CD14-positive monocyte (primary cell): ENCODE measurements around the gene ITGB3BP. TPM values are rescaled to one million over a fixed set of nuclear protein-coding genes. Genes with fewer than 3 reads are reported as not detected.

Experiments
- DNase-seq, 3 donors: peaks; one replicate each; pipeline ENCODE4 v3.0.0-alpha.2; 2011 to 2022
- H2AFZ ChIP-seq: 2 replicates; pipeline ENCODE4 v1.6.0; 2012; ENCODE audit warnings: mild to moderate bottlenecking, low read depth, low read length, inconsistent platforms; ENCODE audit not compliant: insufficient read depth, poor library complexity, severe bottlenecking
- H3K27ac ChIP-seq, 2 donors: 1 replicate in 1 of 2; 2 replicates in 1 of 2; pipeline ENCODE4 v1.5.1; 2012 to 2013; ENCODE audit warnings: low read length in 2 of 2, control low read depth in 1 of 2, inconsistent platforms in 1 of 2, low read depth in 1 of 2, mild to moderate bottlenecking in 1 of 2
- H3K27me3 ChIP-seq, 2 donors: one replicate each; pipeline versions ENCODE4 v1.6.0 to v1.6.1; 2011 to 2013; ENCODE audit warnings: low read length in 2 of 2; ENCODE audit not compliant: control insufficient read depth in 2 of 2, insufficient read depth in 2 of 2
- H3K36me3 ChIP-seq, 2 donors: replicated peaks in 1 of 2; 1 replicate in 1 of 2; 2 replicates in 1 of 2; pipeline versions ENCODE4 v1.5.1 to v1.6.1; 2012 to 2013; ENCODE audit warnings: low read length in 2 of 2, control low read depth in 1 of 2, inconsistent platforms in 1 of 2, mild to moderate bottlenecking in 1 of 2; ENCODE audit not compliant: insufficient read depth in 2 of 2, control insufficient read depth in 1 of 2
- H3K4me1 ChIP-seq, 2 donors: 1 replicate in 1 of 2; 2 replicates in 1 of 2; pipeline versions ENCODE4 v1.5.1 to v1.6.1; 2012 to 2013; ENCODE audit warnings: low read length in 2 of 2, control low read depth in 1 of 2, inconsistent platforms in 1 of 2, mild to moderate bottlenecking in 1 of 2, moderate library complexity in 1 of 2; ENCODE audit not compliant: insufficient read depth in 2 of 2, control insufficient read depth in 1 of 2
- H3K4me2 ChIP-seq: replicated peaks from 2 replicates; pipeline ENCODE3; 2012; ENCODE audit warnings: low read length, moderate library complexity, mild to moderate bottlenecking; ENCODE audit not compliant: poor library complexity, severe bottlenecking; ENCODE audit errors: extremely low read depth
- H3K4me3 ChIP-seq, 3 experiments: fragments of 200-600 bp in 1 of 3; sonication (generic) in 1 of 3; replicated peaks in 1 of 3; 1 replicate in 2 of 3; 2 replicates in 1 of 3; pipeline ENCODE4 v1.5.1; 2011 to 2013; ENCODE audit warnings: low read length in 3 of 3, mild to moderate bottlenecking in 3 of 3, control low read depth in 2 of 3, low read depth in 2 of 3, inconsistent platforms in 1 of 3, moderate library complexity in 1 of 3
- H3K79me2 ChIP-seq: 2 replicates; pipeline ENCODE4 v1.6.0; 2012; ENCODE audit warnings: mild to moderate bottlenecking, control low read depth, inconsistent platforms, low read length, moderate library complexity; ENCODE audit not compliant: insufficient read depth
- H3K9ac ChIP-seq: 2 replicates; pipeline ENCODE4 v1.6.0; 2017; ENCODE audit warnings: low read length, mild to moderate bottlenecking; ENCODE audit not compliant: insufficient read depth, poor library complexity, severe bottlenecking
- H3K9me3 ChIP-seq, 2 donors: replicated peaks in 1 of 2; 1 replicate in 1 of 2; 2 replicates in 1 of 2; pipeline versions ENCODE4 v1.5.1 to v1.6.1; 2012 to 2013; ENCODE audit warnings: low read length in 2 of 2, control low read depth in 1 of 2; ENCODE audit not compliant: control insufficient read depth in 1 of 2, insufficient read depth in 1 of 2
- H4K20me1 ChIP-seq: 2 replicates; pipeline ENCODE4 v1.6.0; 2012; ENCODE audit warnings: mild to moderate bottlenecking, low read length, control low read depth, moderate library complexity; ENCODE audit not compliant: insufficient read depth
- H3K27ac Mint-ChIP-seq, 7 donors: one replicate each; pipeline ENCODE4 v1.8.0; 2020; ENCODE audit warnings: mild to moderate bottlenecking in 7 of 7, mixed read lengths in 7 of 7, moderate library complexity in 6 of 7, inconsistent platforms in 2 of 7
- H3K27me3 Mint-ChIP-seq, 3 donors: one replicate each; pipeline ENCODE4 v1.8.0; 2021 to 2022; ENCODE audit warnings: low read depth in 3 of 3, mild to moderate bottlenecking in 3 of 3, mixed read lengths in 3 of 3, moderate library complexity in 3 of 3, inconsistent platforms in 1 of 3
- H3K36me3 Mint-ChIP-seq, 2 donors: one replicate each; pipeline ENCODE4 v1.8.0; 2020; ENCODE audit warnings: mixed read lengths in 2 of 2, inconsistent platforms in 1 of 2, mild to moderate bottlenecking in 1 of 2
- H3K4me1 Mint-ChIP-seq: one replicate; pipeline ENCODE4 v1.8.0; 2020; ENCODE audit warnings: mild to moderate bottlenecking, mixed read lengths
- H3K4me3 Mint-ChIP-seq, 2 donors: one replicate each; pipeline ENCODE4 v1.8.0; 2020; ENCODE audit warnings: mild to moderate bottlenecking in 2 of 2, mixed read lengths in 2 of 2, moderate library complexity in 1 of 2
- H3K9me3 Mint-ChIP-seq, 7 donors: one replicate each; pipeline ENCODE4 v1.8.0; 2020 to 2022; ENCODE audit warnings: mixed read lengths in 7 of 7, mild to moderate bottlenecking in 6 of 7, moderate library complexity in 6 of 7, inconsistent platforms in 2 of 7
- WGBS: methylation state at CpG from one replicate; pipeline ENCODE4 v1.1.5; 2013; ENCODE audit warnings: missing lambda C conversion rate; ENCODE audit not compliant: insufficient coverage; 5-methylcytosine and 5-hydroxymethylcytosine counted together
- intact Hi-C, 2 donors: fragments of 100-400 bp; cut with micrococcal nuclease; formaldehyde crosslinking; loops; one replicate each; pipeline versions ENCODE4 v1.15.0 to v1.15.1; 2023
- polyA plus RNA-seq, 3 donors: library from polyadenylated mRNA; depleted of rRNA in 1 of 3; unstranded in 2 of 3; stranded (reverse) in 1 of 3; fragments of 300-500 nt in 2 of 3; fragments of >200 nt in 1 of 3; fragmentation: Illumina TruSeq in 2 of 3; gene quantifications; 1 replicate in 2 of 3; 2 replicates in 1 of 3; pipeline ENCODE4 v1.2.3, GENCODE V29; 2012 to 2021
- TF ChIP-seq, protein P1 (sequence below): fragments of 200-600 bp; IDR thresholded peaks from one replicate; pipeline ENCODE4 v1.8.0; 2022; ENCODE audit warnings: antibody characterized with exemption, mild to moderate bottlenecking

ITGB3BP gene
- polyA plus RNA-seq, 3 donors = 5.2 to 7.0 (median 6.6) TPM

DNA sequence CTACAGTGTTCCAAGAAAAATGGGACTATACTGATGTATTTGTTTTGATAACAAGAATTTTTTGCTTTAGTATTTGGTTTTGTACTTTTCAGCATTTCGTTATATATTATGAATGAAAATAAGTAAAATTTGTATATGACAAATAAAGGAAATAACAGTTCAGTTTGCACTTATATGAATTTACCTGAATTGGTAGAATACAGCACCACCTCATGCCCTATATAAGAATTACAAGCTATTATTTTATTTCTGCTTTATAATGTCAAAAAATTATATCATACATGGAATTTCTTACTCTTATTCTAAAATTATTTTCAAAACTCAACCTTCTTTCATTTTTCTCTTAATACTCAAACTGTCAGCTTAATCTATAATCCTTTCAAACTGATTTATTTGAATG is 14.9 kb upstream of the ITGB3BP start:
- no peaks in the 10 kb centered on the region for H3K9me3 Mint-ChIP-seq
- Histone ChIP-seq H3K27ac (no peak overlapping the region), H3K4me1 (no peaks in the 10 kb centered on the region), H3K9ac (no peak overlapping the region), H4K20me1 (no peaks in the 10 kb centered on the region), H3K4me3 (no peak overlapping the region), H3K79me2 (no peaks in the 10 kb centered on the region), H3K36me3 (peaks cover 5 to 6% of the 10 kb centered on the region in 2 donors), H3K9me3 (no peaks in the 10 kb centered on the region), H3K27me3 (no peaks in the 10 kb centered on the region), H3K4me2 (no peak overlapping the region), H2AFZ (no peak overlapping the region)
- H3K27ac Mint-ChIP-seq = no peak overlapping the region
- H3K4me1 Mint-ChIP-seq = no peaks in the 10 kb centered on the region
- no peak overlapping the region for H3K4me3 Mint-ChIP-seq
- TF ChIP-seq, protein P1, sequence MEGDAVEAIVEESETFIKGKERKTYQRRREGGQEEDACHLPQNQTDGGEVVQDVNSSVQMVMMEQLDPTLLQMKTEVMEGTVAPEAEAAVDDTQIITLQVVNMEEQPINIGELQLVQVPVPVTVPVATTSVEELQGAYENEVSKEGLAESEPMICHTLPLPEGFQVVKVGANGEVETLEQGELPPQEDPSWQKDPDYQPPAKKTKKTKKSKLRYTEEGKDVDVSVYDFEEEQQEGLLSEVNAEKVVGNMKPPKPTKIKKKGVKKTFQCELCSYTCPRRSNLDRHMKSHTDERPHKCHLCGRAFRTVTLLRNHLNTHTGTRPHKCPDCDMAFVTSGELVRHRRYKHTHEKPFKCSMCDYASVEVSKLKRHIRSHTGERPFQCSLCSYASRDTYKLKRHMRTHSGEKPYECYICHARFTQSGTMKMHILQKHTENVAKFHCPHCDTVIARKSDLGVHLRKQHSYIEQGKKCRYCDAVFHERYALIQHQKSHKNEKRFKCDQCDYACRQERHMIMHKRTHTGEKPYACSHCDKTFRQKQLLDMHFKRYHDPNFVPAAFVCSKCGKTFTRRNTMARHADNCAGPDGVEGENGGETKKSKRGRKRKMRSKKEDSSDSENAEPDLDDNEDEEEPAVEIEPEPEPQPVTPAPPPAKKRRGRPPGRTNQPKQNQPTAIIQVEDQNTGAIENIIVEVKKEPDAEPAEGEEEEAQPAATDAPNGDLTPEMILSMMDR = peak; percentile 59
- intact Hi-C loops = loop anchor here in 1 of 2 donors (10.0 kb wide), 1 partner anchor 223 kb away; no protein-coding TSS in a partner anchor
- no peaks in the 10 kb centered on the region for H3K27me3 Mint-ChIP-seq
- DNase-seq = peak in 2 of 3 donors; percentile 8 to 23
- peaks cover 5 to 9% of the 10 kb centered on the region in 2 donors for H3K36me3 Mint-ChIP-seq
- no CpG with 5 or more reads among the region's 1 CpG for WGBS

DNA sequence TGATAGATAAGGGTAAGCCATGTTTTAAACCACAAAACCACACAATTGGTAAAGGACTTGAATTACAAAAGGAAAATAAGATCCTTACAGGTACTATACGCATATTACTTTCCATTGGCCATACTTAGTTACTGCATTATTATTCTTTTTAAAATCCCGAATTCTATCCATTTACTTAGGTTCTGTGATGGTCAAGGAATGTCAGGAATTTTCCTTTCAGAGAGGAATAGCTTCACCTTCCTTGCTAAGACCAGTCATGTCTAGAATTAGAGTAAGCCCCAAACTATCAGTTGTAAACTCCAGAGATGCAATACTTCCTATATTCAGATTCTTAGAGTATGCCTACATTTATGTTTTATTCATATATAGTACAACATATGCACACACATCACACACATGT is 14.0 kb upstream of the ITGB3BP start:
- Histone ChIP-seq H3K9me3 (no peaks in the 10 kb centered on the region), H3K4me3 (no peak overlapping the region), H3K4me1 (no peaks in the 10 kb centered on the region), H3K27me3 (no peaks in the 10 kb centered on the region), H3K9ac (no peak overlapping the region), H3K79me2 (no peaks in the 10 kb centered on the region), H3K4me2 (no peak overlapping the region), H4K20me1 (no peaks in the 10 kb centered on the region), H2AFZ (no peak overlapping the region), H3K27ac (no peak overlapping the region), H3K36me3 (peaks cover 8 to 10% of the 10 kb centered on the region in 2 donors)
- no CpG with 5 or more reads among the region's 2 CpGs for WGBS
- Mint-ChIP-seq H3K4me1 (no peaks in the 10 kb centered on the region), H3K9me3 (no peaks in the 10 kb centered on the region), H3K4me3 (no peak overlapping the region), H3K27me3 (no peaks in the 10 kb centered on the region), H3K27ac (no peak overlapping the region), H3K36me3 (peaks cover 5 to 13% of the 10 kb centered on the region in 2 donors)
- TF ChIP-seq, protein P1 = no peak
- DNase-seq = no peak
- intact Hi-C loops = loop anchor here in 1 of 2 donors (10.0 kb wide), 1 partner anchor 222 kb away; no protein-coding TSS in a partner anchor
